Activated naive CD8-positive, alpha-beta T cell (primary cell): ENCODE data around the gene DRAM2.

Experiments
- H3K27ac Mint-ChIP-seq: one replicate; pipeline ENCODE4 v1.8.0; 2021; ENCODE audit warnings: mixed read lengths
- H3K27me3 Mint-ChIP-seq: one replicate; pipeline ENCODE4 v1.8.0; 2021; ENCODE audit warnings: mixed read lengths
- H3K36me3 Mint-ChIP-seq: one replicate; pipeline ENCODE4 v1.8.0; 2021; ENCODE audit warnings: mixed read lengths
- H3K4me1 Mint-ChIP-seq: one replicate; pipeline ENCODE4 v1.8.0; 2021; ENCODE audit warnings: low read depth, mixed read lengths
- H3K4me3 Mint-ChIP-seq: one replicate; pipeline ENCODE4 v1.8.0; 2021; ENCODE audit warnings: mild to moderate bottlenecking, mixed read lengths
- H3K9me3 Mint-ChIP-seq: one replicate; pipeline ENCODE4 v1.8.0; 2021; ENCODE audit warnings: low read depth, mixed read lengths

The DRAM2 gene

GRCh38 chr1:111154021-111154999 is 14.4 kb upstream of the DRAM2 start:
- Mint-ChIP-seq H3K27ac (no peak overlapping the region), H3K36me3 (peaks cover 37% of the 10 kb centered on the region), H3K27me3 (no peaks in the 10 kb centered on the region), H3K9me3 (no peaks in the 10 kb centered on the region), H3K4me1 (peaks cover 65% of the 10 kb centered on the region), H3K4me3 (peak overlapping the region; percentile 33)

- Mint-ChIP-seq H3K4me1 (peaks cover 82% of the 10 kb centered on the region), H3K27ac (peak overlapping the region; percentile 50), H3K27me3 (no peaks in the 10 kb centered on the region), H3K9me3 (no peaks in the 10 kb centered on the region), H3K36me3 (peaks cover 38% of the 10 kb centered on the region), H3K4me3 (peak overlapping the region; percentile 51)
These were observed 11.9 kb upstream of the DRAM2 start for GRCh38 chr1:111151838-111152237.

GRCh38 chr1:111148376-111148881 is 8.5 kb upstream of the DRAM2 start:
- peak overlapping the region; percentile 33 for H3K4me3 Mint-ChIP-seq
- H3K9me3 Mint-ChIP-seq: no peaks in the 10 kb centered on the region
- H3K27ac Mint-ChIP-seq: peak overlapping the region; percentile 12
- peaks cover 77% of the 10 kb centered on the region for H3K4me1 Mint-ChIP-seq
- H3K27me3 Mint-ChIP-seq: no peaks in the 10 kb centered on the region
- peaks cover 22% of the 10 kb centered on the region for H3K36me3 Mint-ChIP-seq

GRCh38 chr1:111147948-111148347 is 8.1 kb upstream of the DRAM2 start:
- peak overlapping the region; percentile 8 for H3K4me3 Mint-ChIP-seq
- peaks cover 77% of the 10 kb centered on the region for H3K4me1 Mint-ChIP-seq

GRCh38 chr1:111145963-111146768 is 6.3 kb upstream of the DRAM2 start:
- H3K27ac Mint-ChIP-seq: peak overlapping the region; percentile 76
- H3K27me3 Mint-ChIP-seq: no peaks in the 10 kb centered on the region
- H3K4me1 Mint-ChIP-seq: peaks cover 73% of the 10 kb centered on the region
- peaks cover 13% of the 10 kb centered on the region for H3K36me3 Mint-ChIP-seq
- no peaks in the 10 kb centered on the region for H3K9me3 Mint-ChIP-seq
- H3K4me3 Mint-ChIP-seq: peak overlapping the region; percentile 21

More at GRCh38 chr1:111147948-111148347, 8.1 kb upstream of the DRAM2 start:
- no peaks in the 10 kb centered on the region for H3K27me3 Mint-ChIP-seq
- H3K36me3 Mint-ChIP-seq: peaks cover 20% of the 10 kb centered on the region
- no peak overlapping the region for H3K27ac Mint-ChIP-seq
- no peaks in the 10 kb centered on the region for H3K9me3 Mint-ChIP-seq

- Mint-ChIP-seq H3K9me3 (no peaks in the 10 kb centered on the region), H3K27ac (peak overlapping the region; percentile 76), H3K4me1 (peaks cover 76% of the 10 kb centered on the region), H3K27me3 (no peaks in the 10 kb centered on the region), H3K4me3 (no peak overlapping the region), H3K36me3 (peaks cover 13% of the 10 kb centered on the region)
These were observed 5.6 kb upstream of the DRAM2 start for GRCh38 chr1:111145542-111145941.

- Mint-ChIP-seq H3K27me3 (no peaks in the 10 kb centered on the region), H3K36me3 (peaks cover 7% of the 10 kb centered on the region), H3K9me3 (no peaks in the 10 kb centered on the region), H3K4me3 (peak overlapping the region; percentile 63), H3K27ac (peak overlapping the region; percentile 64), H3K4me1 (peaks cover 67% of the 10 kb centered on the region)
These were observed 2.6 kb upstream of the DRAM2 start for GRCh38 chr1:111142356-111142975.

- peaks cover 60% of the 10 kb centered on the region for H3K4me1 Mint-ChIP-seq
- H3K4me3 Mint-ChIP-seq: peak overlapping the region; percentile 100
- H3K27me3 Mint-ChIP-seq: no peaks in the 10 kb centered on the region
- H3K36me3 Mint-ChIP-seq: peaks cover 7% of the 10 kb centered on the region
- no peaks in the 10 kb centered on the region for H3K9me3 Mint-ChIP-seq
- H3K27ac Mint-ChIP-seq: peak overlapping the region; percentile 50
These were observed 1.6 kb upstream of the DRAM2 start for GRCh38 chr1:111141245-111142220.

- H3K36me3 Mint-ChIP-seq: peaks cover 6% of the 10 kb centered on the region
- H3K9me3 Mint-ChIP-seq: no peaks in the 10 kb centered on the region
- peak overlapping the region; percentile 100 for H3K4me3 Mint-ChIP-seq
- H3K27ac Mint-ChIP-seq: peak overlapping the region; percentile 50
- no peaks in the 10 kb centered on the region for H3K27me3 Mint-ChIP-seq
- H3K4me1 Mint-ChIP-seq: peaks cover 53% of the 10 kb centered on the region
These were observed 731 bp upstream of the DRAM2 start for GRCh38 chr1:111140680-111140967.

- peak overlapping the region; percentile 100 for H3K27ac Mint-ChIP-seq
- H3K36me3 Mint-ChIP-seq: peaks cover 9% of the 10 kb centered on the region
- H3K27me3 Mint-ChIP-seq: no peaks in the 10 kb centered on the region
- H3K4me3 Mint-ChIP-seq: peak overlapping the region; percentile 100
- no peaks in the 10 kb centered on the region for H3K9me3 Mint-ChIP-seq
- H3K4me1 Mint-ChIP-seq: peaks cover 53% of the 10 kb centered on the region
These were observed 453 bp downstream of the DRAM2 start for GRCh38 chr1:111139324-111139955.

GRCh38 chr1:111133866-111134265 is 6.0 kb downstream of the DRAM2 start:
- Mint-ChIP-seq H3K27ac (no peak overlapping the region), H3K4me1 (peaks cover 31% of the 10 kb centered on the region), H3K27me3 (no peaks in the 10 kb centered on the region), H3K9me3 (no peaks in the 10 kb centered on the region), H3K4me3 (no peak overlapping the region), H3K36me3 (peaks cover 18% of the 10 kb centered on the region)

- no peaks in the 10 kb centered on the region for H3K9me3 Mint-ChIP-seq
- no peak overlapping the region for H3K4me3 Mint-ChIP-seq
- peaks cover 31% of the 10 kb centered on the region for H3K4me1 Mint-ChIP-seq
- H3K27me3 Mint-ChIP-seq: no peaks in the 10 kb centered on the region
- peak overlapping the region; percentile 55 for H3K27ac Mint-ChIP-seq
- H3K36me3 Mint-ChIP-seq: peaks cover 22% of the 10 kb centered on the region
These were observed 8.2 kb downstream of the DRAM2 start for GRCh38 chr1:111131693-111132092.

- Mint-ChIP-seq H3K9me3 (no peaks in the 10 kb centered on the region), H3K4me1 (peaks cover 28% of the 10 kb centered on the region), H3K4me3 (no peak overlapping the region), H3K36me3 (peaks cover 19% of the 10 kb centered on the region), H3K27me3 (no peaks in the 10 kb centered on the region), H3K27ac (peak overlapping the region; percentile 1)
These were observed 10.5 kb downstream of the DRAM2 start for GRCh38 chr1:111129376-111129775.
